Esophagus squamous epithelium (tissue), 5 donors: ENCODE measurements around the gene PDE3A. TPM values are rescaled to one million over a fixed set of nuclear protein-coding genes. Genes with fewer than 3 reads are reported as not detected.

Source experiments
- DNase-seq: peaks from one replicate; lab custom pipeline; 2025; lab: John Stamatoyannopoulos, UW
- H3K27ac ChIP-seq, 4 donors: fragments of 200-600 bp; sonication (generic); one replicate each; pipeline ENCODE4 v1.5.1; 2016 to 2019; ENCODE audit warnings: mild to moderate bottlenecking in 1 of 4
- H3K27me3 ChIP-seq, 4 donors: fragments of 200-600 bp; sonication (generic); 1 replicate in 3 of 4; 2 replicates in 1 of 4; pipeline versions ENCODE4 v1.5.1 to v1.6.0; 2017 to 2021; ENCODE audit warnings: antibody characterized with exemption in 1 of 4
- H3K36me3 ChIP-seq, 3 donors: fragments of 200-600 bp; sonication (generic); one replicate each; pipeline ENCODE4 v1.5.1; 2016 to 2019
- H3K4me1 ChIP-seq, 3 donors: fragments of 200-600 bp; sonication (generic); one replicate each; pipeline ENCODE4 v1.5.1; 2017 to 2019
- H3K4me3 ChIP-seq, 4 donors: fragments of 200-600 bp; sonication (generic); 1 replicate in 3 of 4; 2 replicates in 1 of 4; pipeline ENCODE4 v1.5.1; 2016 to 2019; ENCODE audit warnings: mild to moderate bottlenecking in 2 of 4, moderate library complexity in 1 of 4
- H3K9me3 ChIP-seq, 3 donors: fragments of 200-600 bp; sonication (generic); one replicate each; pipeline ENCODE4 v1.5.1; 2016 to 2019
- POLR2A ChIP-seq, 4 donors: fragments of 450-650 bp; IDR thresholded peaks; one replicate each; pipeline ENCODE4 v1.6.1; 2017; ENCODE audit warnings: antibody characterized with exemption in 4 of 4, mild to moderate bottlenecking in 4 of 4, moderate library complexity in 3 of 4
- WGBS, 2 donors: methylation state at CpG; one replicate each; pipeline ENCODE4 v1.1.5; 2018; 5-methylcytosine and 5-hydroxymethylcytosine counted together
- intact Hi-C: fragments of 100-400 bp; cut with DNase I; formaldehyde crosslinking; loops from one replicate; pipeline ENCODE4 v1.15.0; 2022
- total RNA-seq, 4 donors: library from RNA; depleted of rRNA; stranded (reverse); fragments of >200 nt; gene quantifications; one replicate each; pipeline ENCODE4 v1.1.0, GENCODE V29; 2016
- TF ChIP-seq, protein P1 (sequence below), 6 experiments: fragments of 450-650 bp in 4 of 6; fragments of 200-600 bp in 2 of 6; sonication (generic) in 2 of 6; IDR thresholded peaks; one replicate each; pipeline ENCODE4 v1.5.1; 2016 to 2019; ENCODE audit warnings: antibody characterized with exemption in 6 of 6, mild to moderate bottlenecking in 4 of 6, moderate library complexity in 4 of 6
- donor health status: DM: yes; HTN: yes; CAD: no.

The PDE3A gene
- total RNA-seq, 4 donors from 2014 or later = 0.30 to 5.5 (median 3.1) TPM

DNA sequence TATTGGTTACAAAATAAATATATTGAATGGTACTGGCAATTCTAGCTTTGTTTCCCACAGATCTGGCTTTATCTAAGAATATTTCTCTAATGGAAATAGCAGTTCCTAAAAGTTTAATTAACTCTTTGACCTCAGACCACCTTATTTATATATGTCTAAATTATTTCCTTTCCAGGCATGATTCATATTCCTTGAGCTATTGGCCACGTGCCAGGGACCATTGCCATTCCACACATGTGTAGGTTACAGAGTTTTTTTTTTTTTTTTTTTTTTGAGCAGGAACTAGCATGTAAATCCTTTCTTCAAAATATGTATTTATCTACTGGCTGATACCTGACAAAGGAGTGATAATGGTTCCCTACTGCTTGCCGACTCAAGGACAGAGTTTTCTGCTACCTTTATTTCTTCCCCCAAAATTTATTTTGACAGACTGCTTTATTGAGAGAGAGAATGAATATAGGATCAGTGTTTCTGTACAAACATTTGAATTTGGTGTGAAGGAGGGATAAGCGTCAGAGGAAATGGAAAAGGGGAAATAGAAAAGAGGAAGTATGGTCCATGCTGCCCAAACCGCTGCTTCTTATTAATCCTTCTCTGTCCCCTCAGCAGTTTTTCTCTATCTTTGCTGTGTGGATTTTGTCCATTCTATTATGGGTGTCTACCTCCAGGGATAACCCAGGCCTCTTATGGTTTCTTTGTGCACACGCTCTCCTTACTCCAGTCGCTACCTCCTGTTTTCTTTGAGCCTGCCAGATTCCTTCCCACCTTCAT is 36.4 kb downstream of the PDE3A start:
- no peak for DNase-seq
- TF ChIP-seq POLR2A (IDR thresholded peaks at IDR 0.05) = no peak
- TF ChIP-seq, protein P1, sequence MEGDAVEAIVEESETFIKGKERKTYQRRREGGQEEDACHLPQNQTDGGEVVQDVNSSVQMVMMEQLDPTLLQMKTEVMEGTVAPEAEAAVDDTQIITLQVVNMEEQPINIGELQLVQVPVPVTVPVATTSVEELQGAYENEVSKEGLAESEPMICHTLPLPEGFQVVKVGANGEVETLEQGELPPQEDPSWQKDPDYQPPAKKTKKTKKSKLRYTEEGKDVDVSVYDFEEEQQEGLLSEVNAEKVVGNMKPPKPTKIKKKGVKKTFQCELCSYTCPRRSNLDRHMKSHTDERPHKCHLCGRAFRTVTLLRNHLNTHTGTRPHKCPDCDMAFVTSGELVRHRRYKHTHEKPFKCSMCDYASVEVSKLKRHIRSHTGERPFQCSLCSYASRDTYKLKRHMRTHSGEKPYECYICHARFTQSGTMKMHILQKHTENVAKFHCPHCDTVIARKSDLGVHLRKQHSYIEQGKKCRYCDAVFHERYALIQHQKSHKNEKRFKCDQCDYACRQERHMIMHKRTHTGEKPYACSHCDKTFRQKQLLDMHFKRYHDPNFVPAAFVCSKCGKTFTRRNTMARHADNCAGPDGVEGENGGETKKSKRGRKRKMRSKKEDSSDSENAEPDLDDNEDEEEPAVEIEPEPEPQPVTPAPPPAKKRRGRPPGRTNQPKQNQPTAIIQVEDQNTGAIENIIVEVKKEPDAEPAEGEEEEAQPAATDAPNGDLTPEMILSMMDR (IDR thresholded peaks at IDR 0.05) = no peak
- Histone ChIP-seq H3K27ac (no peak overlapping the region), H3K4me3 (no peak overlapping the region), H3K27me3 (no peaks in the 10 kb centered on the region), H3K9me3 (no peaks in the 10 kb centered on the region), H3K36me3 (no peaks in the 10 kb centered on the region), H3K4me1 (peaks cover 0 to 3% (median 0%) of the 10 kb centered on the region in 3 donors)
- intact Hi-C loops = no loop called here
- WGBS, 2 donors = 36 to 54% methylated on average over 6 of the region's 6 CpGs

DNA sequence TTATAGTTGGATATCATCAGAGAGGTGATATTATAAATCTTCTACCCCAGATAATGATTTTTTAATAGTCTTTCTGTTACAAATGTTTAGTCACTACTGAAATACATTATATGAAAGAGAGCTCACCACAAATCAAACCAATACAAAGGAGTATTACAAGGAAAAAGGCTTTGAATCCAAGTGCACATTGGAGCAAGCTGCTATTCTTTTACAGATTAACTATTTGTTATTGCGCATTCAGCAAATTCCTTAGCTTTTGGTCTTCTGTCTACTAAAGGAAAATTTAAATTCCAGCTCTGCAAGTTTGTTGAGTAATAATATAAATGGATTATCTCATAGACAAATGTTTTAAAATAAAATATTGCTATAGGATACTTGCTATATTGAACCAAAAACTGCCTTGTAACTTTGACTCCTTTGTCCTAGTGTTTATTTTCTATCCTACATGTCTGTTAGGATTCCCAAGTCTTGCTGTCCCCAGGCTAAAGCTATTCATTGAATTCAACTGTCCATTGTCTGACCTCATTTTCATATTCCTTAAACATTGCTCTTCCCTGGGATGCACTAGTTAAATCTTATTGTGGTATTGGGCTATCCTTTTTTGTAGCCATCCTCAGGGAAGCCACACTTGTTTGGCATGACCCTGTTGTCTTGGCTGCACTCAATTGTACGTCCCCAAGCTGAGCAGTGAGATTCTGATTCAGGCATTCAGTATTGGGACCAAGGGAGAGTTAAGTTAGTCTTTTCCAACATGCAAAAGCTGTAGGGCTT is 41.5 kb downstream of the PDE3A start:
- intact Hi-C loops = no loop called here

DNA sequence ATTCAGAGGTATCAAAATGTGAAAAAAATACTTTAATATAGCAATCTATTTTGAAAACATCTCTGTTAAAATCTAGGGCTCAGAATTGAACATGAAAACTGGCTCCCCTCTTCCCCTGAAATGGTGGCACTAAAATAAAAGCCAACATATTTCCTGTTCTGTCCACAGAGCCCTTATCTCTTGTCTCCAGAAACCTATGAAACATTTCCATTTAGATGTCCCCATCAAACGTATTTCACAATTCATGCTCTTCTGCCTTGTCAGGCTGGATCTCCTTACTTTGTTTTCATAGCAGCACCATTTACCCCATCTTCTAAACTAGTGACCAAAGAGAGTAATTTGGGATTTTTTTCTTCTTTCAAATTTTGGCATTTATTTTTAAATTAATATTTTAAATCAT is 42.4 kb downstream of the PDE3A start:
- no peaks in the 10 kb centered on the region for H3K9me3 ChIP-seq
- no peak for TF ChIP-seq POLR2A (IDR thresholded peaks at IDR 0.05)
- TF ChIP-seq, protein P1 (IDR thresholded peaks at IDR 0.05) = no peak
- WGBS, 2 donors = 46 to 71% methylated on average over 1 of the region's 1 CpG
- H3K27me3 ChIP-seq = no peaks in the 10 kb centered on the region
- peaks cover 0 to 3% (median 0%) of the 10 kb centered on the region in 3 donors for H3K4me1 ChIP-seq
- H3K4me3 ChIP-seq = no peak overlapping the region
- no peak overlapping the region for H3K27ac ChIP-seq
- DNase-seq = no peak
- no peaks in the 10 kb centered on the region for H3K36me3 ChIP-seq
- intact Hi-C loops = no loop called here

More for the DNA sequence above, 41.5 kb downstream of the PDE3A start:
- no peak overlapping the region for H3K4me3 ChIP-seq
- no peaks in the 10 kb centered on the region for H3K27me3 ChIP-seq
- TF ChIP-seq, protein P1 (IDR thresholded peaks at IDR 0.05) = no peak
- no peak for TF ChIP-seq POLR2A (IDR thresholded peaks at IDR 0.05)
- H3K27ac ChIP-seq = no peak overlapping the region
- peaks cover 0 to 3% (median 0%) of the 10 kb centered on the region in 3 donors for H3K4me1 ChIP-seq
- no peaks in the 10 kb centered on the region for H3K9me3 ChIP-seq
- DNase-seq = no peak
- no peaks in the 10 kb centered on the region for H3K36me3 ChIP-seq
- 64 to 80% methylated on average over 2 of the region's 2 CpGs for WGBS, 2 donors

DNA sequence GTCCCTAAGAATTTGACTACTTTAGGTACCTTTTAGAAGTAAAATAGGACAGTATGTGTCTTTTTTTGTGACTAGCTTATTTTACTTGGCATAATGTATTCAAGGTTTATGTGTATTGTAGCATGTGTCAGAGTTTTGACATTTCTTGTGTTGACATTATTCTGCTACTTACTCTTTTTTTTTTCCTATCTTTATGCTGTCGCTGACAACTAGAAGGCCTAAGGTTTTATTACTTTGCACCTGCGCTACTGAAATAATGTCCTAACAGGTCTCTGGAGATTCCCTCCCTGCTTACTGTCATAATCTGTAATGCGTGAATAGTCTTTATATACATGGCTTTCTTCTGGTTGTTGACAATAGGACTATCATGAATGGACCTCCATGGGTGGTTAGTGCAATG is 43.0 kb downstream of the PDE3A start:
- Histone ChIP-seq H3K27me3 (no peaks in the 10 kb centered on the region), H3K9me3 (no peaks in the 10 kb centered on the region), H3K4me1 (peaks cover 0 to 3% (median 0%) of the 10 kb centered on the region in 3 donors), H3K4me3 (no peak overlapping the region), H3K36me3 (no peaks in the 10 kb centered on the region), H3K27ac (no peak overlapping the region)
- intact Hi-C loops = no loop called here
- whole genome bisulfite sequencing, 2 donors = 55 to 98% methylated on average over 3 of the region's 3 CpGs
- TF ChIP-seq, protein P1 (IDR thresholded peaks at IDR 0.05) = no peak
- TF ChIP-seq POLR2A (IDR thresholded peaks at IDR 0.05) = no peak
- DNase-seq = no peak

DNA sequence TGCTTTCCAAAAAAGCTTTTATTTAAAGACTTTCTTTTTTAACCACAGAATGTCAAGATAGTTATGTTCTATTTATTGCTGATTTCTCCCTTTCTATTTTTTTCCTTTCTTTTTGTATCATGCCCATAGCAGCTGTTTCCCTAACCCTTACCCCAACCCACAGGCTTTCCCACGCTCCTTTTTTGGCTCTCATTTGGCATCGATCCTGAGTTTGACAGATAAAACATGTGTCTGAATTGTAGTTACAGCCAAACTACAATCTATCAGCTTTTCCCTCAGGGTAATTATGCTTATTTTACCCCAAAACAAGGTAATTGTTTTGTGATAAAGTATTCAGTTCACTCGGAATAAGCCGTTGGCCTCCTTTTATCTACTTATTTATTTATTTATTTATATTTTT is 46.7 kb downstream of the PDE3A start:
- Histone ChIP-seq H3K4me1 (no peaks in the 10 kb centered on the region), H3K4me3 (no peak overlapping the region), H3K27me3 (no peaks in the 10 kb centered on the region), H3K36me3 (no peaks in the 10 kb centered on the region), H3K9me3 (no peaks in the 10 kb centered on the region), H3K27ac (no peak overlapping the region)
- intact Hi-C loops = no loop called here
- no peak for TF ChIP-seq POLR2A (IDR thresholded peaks at IDR 0.05)
- TF ChIP-seq, protein P1 (IDR thresholded peaks at IDR 0.05) = no peak
- WGBS, 2 donors = 22 to 60% methylated on average over 4 of the region's 4 CpGs
- no peak for DNase-seq
